ENCODE results near the gene TENT5C. TPM values are rescaled to one million over a fixed set of nuclear protein-coding genes. Genes with fewer than 3 reads are reported as not detected.

The TENT5C gene
- polyA plus RNA-seq, 1 of the 3 experiments (the other 2 are of a cell fraction): 0.90 TPM

- H3K4me1 ChIP-seq (ENCODE audit: control insufficient read depth in 1 of 2, insufficient read depth in 2 of 2, low read depth in 1 of 2, low read length in 1 of 2): no peaks in the 10 kb centered on the region; a peak in 1 of 4 replicates
- H3K4me2 ChIP-seq: no peak overlapping the region
- ChIA-PET CTCF (interaction anchor here (3.4 kb wide), 1 partner anchor 168 kb away, joined by 8 read pairs; no protein-coding TSS in a partner anchor), POLR2A (no interaction called here)
- WGBS (ENCODE audit: low lambda C conversion rate): 100% methylated on average over 1 of the region's 1 CpG
- no peaks in the 10 kb centered on the region for H3K36me3 ChIP-seq (replicated peaks in 1 of 2; ENCODE audit: control insufficient read depth in 1 of 2, insufficient read depth in 2 of 2, low read length in 1 of 2)
- H3F3A ChIP-seq (replicated peaks; ENCODE audit: insufficient read depth): no peaks in the 10 kb centered on the region
- no peaks in the 10 kb centered on the region for H3K27me3 ChIP-seq (ENCODE audit: insufficient read depth)
- no peak overlapping the region for H3K9ac ChIP-seq
- no peak overlapping the region for H3K4me3 ChIP-seq (ENCODE audit: low read depth in 2 of 2, low read length in 1 of 2)
- H3K79me2 ChIP-seq (ENCODE audit: insufficient read depth): no peaks in the 10 kb centered on the region
- no peaks in the 10 kb centered on the region for H4K20me1 ChIP-seq (ENCODE audit: insufficient read depth)
- no peak overlapping the region for H2AFZ ChIP-seq (ENCODE audit: low read depth)
- H3K9me3 ChIP-seq: no peaks in the 10 kb centered on the region
- no peak for DNase-seq
- no peak overlapping the region for H3K27ac ChIP-seq (ENCODE audit: low read depth in 2 of 2, low read length in 1 of 2)
- TF ChIP-seq ZBTB33 (IDR thresholded peaks at IDR 0.05; ENCODE audit: borderline replicate concordance, low read depth) (no peak), PBX3 (IDR thresholded peaks at IDR 0.05) (no peak), YY1 (IDR thresholded peaks at IDR 0.05; ENCODE audit: low read depth) (no peak)
- no peaks in the 10 kb centered on the region for H3K9me2 ChIP-seq
Measured at GRCh38 chr1:117586337-117586736, 19.5 kb upstream of the TENT5C start.

GRCh38 chr1:117586747-117587498, 18.9 kb upstream of the TENT5C start:
- H3K36me3 ChIP-seq (replicated peaks in 1 of 2; ENCODE audit: control insufficient read depth in 1 of 2, insufficient read depth in 2 of 2, low read length in 1 of 2): no peaks in the 10 kb centered on the region
- H3K9ac ChIP-seq: no peak overlapping the region
- CTCF ChIA-PET: interaction anchor here (0.6 to 3.4 kb wide), 3 partner anchors 12 to 167 kb away, joined by 3 to 8 read pairs (median 3); no protein-coding TSS in a partner anchor
- no peak overlapping the region for H3K27ac ChIP-seq (ENCODE audit: low read depth in 2 of 2, low read length in 1 of 2)
- no peaks in the 10 kb centered on the region for H3K9me3 ChIP-seq
- no peaks in the 10 kb centered on the region for H3K79me2 ChIP-seq (ENCODE audit: insufficient read depth)
- H3K4me3 ChIP-seq (ENCODE audit: low read depth in 2 of 2, low read length in 1 of 2): no peak overlapping the region
- no peaks in the 10 kb centered on the region; a peak in 1 of 4 replicates for H3K4me1 ChIP-seq (ENCODE audit: control insufficient read depth in 1 of 2, insufficient read depth in 2 of 2, low read depth in 1 of 2, low read length in 1 of 2)
- no peak overlapping the region for H3K4me2 ChIP-seq
- DNase-seq: no peak
- no peaks in the 10 kb centered on the region for H3K27me3 ChIP-seq (ENCODE audit: insufficient read depth)
- no peaks in the 10 kb centered on the region for H4K20me1 ChIP-seq (ENCODE audit: insufficient read depth)
- no peak overlapping the region for H2AFZ ChIP-seq (ENCODE audit: low read depth)
- 55% methylated on average over 11 of the region's 13 CpGs for WGBS (ENCODE audit: low lambda C conversion rate)
- POLR2A ChIA-PET: no interaction called here
- H3K9me2 ChIP-seq: no peaks in the 10 kb centered on the region
- no peaks in the 10 kb centered on the region for H3F3A ChIP-seq (replicated peaks; ENCODE audit: insufficient read depth)
- TF ChIP-seq PBX3 (IDR thresholded peaks at IDR 0.05) (no peak), USF2 (IDR thresholded peaks at IDR 0.05; ENCODE audit: borderline replicate concordance, low read depth, low read length) (no peak), REST (IDR thresholded peaks at IDR 0.05; ENCODE audit: low read depth, low read length) (no peak), SMC3 (IDR thresholded peaks at IDR 0.05; ENCODE audit: low read depth, low read length) (no peak), MAX (IDR thresholded peaks at IDR 0.05; ENCODE audit: low read depth) (no peak), FOSL2 (IDR thresholded peaks at IDR 0.05; ENCODE audit: borderline replicate concordance, low read depth) (no peak), RXRA (IDR thresholded peaks at IDR 0.05; ENCODE audit: borderline replicate concordance, low read depth) (no peak), TEAD4 (IDR thresholded peaks at IDR 0.05; ENCODE audit: borderline replicate concordance, insufficient read depth) (no peak), RFX5 (IDR thresholded peaks at IDR 0.05; ENCODE audit: low read length) (no peak), FOXJ3 (CRISPR knock-in tag; IDR thresholded peaks at IDR 0.05) (no peak), GABPA (IDR thresholded peaks at IDR 0.05; ENCODE audit: low read depth) (no peak), TCF12 (IDR thresholded peaks at IDR 0.05) (no peak), IRF3 (IDR thresholded peaks at IDR 0.05; ENCODE audit: low read depth, low read length) (no peak)
